Activated CD8-positive, alpha-beta memory T cell treated with anti-CD3 and anti-CD28 coated beads, Interleukin-2, amount 50 U/mL, for 24 hours (primary cell): ENCODE results near the gene NCS1.
"Not testable (repeated sequence)": the region's sequence is repeated elsewhere in the genome, so short reads cannot be mapped to it uniquely, and the experiment has no call there.

ENCODE experiments used
- DNase-seq: peaks from one replicate; pipeline ENCODE4 v3.0.0-alpha.2; 2020; ENCODE audit errors: extremely low read depth

The NCS1 gene

DNA sequence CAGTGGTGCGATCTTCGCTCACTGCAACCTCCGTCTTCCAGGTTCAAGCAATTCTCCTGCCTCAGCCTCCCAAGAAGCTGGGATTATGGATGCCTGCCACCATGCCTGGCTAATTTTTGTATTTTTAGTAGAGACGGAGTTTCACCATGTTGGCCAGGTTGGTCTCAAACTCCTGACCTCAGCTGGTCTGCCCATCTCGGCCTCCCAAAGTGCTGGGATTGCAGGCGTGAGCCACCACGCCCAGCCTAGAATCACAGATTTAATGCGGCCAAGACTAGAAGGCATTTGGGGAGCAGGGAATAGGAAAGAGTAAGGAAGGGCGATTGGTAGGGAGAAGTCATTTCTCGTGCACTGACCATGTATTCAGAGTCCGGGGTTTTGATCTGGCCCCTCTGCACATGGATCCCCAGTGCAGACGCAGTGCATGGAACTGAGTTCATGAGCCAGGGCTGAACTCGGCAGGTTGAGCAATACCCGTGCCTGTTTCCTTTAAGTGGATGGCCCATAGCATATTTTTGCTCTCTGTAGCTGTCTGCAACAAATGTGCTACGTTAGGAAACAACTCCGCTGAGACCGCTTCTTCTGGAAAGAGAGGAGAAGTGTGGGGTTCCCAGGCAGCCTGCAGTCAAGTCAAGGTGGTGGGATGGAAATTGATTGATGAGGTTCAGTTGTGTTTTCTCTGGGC is 90.0 kb downstream of the NCS1 start:
- DNase-seq = no peak

DNA sequence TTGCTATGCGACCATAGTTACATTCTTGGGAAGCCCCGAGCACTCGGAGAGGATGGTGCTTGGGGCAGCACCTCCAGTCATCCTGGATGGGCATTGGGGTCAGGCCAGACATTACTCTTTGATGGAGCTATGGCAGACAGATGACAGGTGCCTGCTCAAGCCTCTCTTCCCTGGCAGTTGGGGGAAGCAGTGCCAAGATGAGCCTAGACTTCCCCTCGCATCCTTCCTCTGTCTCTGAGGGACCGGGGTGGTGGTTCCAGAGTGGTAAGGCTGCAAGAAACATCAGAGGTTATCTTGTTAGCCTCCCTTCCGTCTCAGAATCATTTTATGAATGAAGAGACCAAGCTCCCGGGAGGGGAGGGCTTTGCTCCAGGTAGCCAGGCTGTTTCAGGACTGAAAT is 90.6 kb downstream of the NCS1 start:
- no peak for DNase-seq

DNA sequence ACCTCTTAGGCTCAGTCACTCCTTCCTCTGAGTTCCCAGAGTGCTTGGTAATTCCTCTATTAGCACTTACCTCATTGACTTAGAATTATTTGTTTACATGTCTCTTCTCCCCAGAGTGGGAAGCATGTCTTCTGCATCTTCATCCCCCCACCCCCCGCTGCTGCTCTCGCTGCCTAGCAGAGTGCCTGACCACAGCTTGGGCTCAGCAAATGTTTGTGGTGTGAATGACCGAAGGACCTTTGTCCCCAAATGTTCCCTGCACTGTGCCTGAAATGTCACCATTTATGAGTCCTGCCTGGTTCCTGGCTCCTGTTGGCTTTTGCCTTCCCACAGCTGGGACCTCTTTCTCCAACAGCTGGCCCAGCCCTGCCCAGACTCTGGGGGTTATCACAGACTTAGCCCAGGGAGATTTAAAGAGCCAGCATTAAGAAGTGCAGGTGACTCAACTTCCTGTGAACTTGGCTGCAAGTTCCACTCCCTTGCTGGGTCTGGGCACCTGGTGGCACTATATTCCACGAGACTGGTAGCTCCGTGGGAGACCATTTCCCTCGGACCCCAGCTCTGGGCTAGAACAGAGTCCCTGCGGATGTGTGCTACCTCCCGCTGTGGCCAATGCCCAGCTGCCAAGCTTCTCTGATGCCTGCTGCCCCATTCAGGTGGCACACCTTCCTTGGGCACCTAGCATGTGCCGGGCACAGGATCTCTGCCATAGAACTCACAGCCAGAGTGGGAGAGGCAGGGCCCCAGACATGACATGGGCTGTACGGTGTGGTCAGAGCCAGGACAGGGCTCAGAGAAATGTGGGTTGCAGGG is 91.6 kb downstream of the NCS1 start:
- no peak for DNase-seq

DNA sequence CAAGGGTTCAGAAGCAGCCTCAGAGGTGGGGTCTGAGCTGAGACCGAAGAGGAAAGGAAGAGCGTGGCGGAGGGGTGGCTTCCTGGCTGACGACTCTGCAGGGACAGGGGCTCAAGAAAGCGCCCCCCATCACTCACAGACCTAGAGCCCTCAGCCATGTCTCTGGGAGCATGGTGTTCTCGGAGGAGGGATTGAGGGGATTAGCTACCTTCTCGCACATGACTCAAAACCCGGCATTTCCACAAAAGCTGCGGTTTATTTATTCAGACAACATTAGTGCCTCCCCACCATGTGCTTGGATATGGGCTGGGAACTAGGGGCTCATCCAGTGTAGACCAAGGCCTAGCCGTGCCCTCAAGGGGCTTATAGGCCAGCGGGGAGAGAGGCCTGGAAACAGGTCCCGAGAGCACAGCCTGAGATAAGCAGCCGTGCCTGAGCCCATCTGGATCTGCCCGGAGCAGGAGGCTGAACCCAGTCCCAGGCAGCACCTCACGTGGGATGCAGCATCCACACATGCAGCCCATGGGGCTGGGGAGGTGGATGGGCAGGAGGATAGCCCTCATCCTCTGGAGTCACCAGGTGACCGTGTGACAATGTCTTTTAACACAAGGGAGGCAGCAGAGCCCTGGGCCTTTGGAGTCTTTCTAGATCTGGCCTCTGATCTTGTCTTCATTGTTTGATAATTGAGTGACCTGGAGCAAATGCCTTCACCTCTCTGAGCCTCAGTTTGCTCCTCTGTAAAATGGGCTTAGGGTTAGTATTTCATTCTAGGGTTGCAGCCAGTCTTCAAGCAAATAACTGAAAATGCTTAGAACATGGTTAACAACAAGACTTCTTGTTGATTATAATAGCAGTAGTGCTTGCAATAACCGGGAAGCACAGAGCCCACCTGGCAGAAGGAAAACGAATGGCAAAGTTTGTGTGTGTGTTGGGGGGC is 92.5 kb downstream of the NCS1 start:
- no peak for DNase-seq

DNA sequence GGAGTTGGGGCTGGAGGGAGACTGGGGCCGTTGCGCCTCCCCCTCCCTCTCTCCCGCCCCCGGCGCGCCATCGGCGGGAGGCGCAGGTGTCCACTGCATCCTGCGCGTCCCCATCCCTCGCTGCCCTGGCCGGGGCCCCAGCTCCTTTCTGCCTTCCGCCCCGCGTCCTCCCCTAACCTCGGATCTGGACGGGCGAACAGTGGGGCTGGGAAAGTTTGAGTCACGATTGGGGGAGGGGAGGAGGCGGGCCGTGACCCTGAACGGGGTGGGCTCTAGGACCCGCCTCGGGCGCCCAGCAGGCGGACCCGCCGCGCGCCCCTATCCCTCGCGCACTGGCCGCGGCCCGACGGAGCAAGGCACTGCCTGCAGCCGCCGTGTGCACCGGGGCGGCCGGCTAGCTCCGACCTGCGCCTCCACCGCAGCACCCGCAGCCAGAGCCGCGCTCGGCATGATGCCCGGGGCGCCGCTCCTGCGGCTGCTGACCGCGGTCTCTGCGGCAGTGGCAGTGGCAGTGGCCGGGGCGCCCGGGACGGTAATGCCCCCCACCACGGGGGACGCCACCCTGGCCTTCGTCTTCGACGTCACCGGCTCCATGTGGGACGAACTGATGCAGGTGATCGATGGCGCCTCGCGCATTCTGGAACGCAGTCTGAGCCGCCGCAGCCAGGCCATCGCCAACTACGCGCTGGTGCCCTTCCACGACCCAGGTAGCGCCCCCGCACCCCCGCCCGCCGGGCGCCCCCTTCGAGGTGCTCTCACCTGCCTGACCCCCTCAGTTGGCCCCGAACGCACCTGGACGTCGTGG is 93.4 kb downstream of the NCS1 start, which contains the start of gene HMCN2:
TSS of gene HMCN2 (plus strand) at position 330 of the 805 bp plus-strand sequence. CDS start at position 449, 119 bp downstream.
- DNase-seq = no peak

DNA sequence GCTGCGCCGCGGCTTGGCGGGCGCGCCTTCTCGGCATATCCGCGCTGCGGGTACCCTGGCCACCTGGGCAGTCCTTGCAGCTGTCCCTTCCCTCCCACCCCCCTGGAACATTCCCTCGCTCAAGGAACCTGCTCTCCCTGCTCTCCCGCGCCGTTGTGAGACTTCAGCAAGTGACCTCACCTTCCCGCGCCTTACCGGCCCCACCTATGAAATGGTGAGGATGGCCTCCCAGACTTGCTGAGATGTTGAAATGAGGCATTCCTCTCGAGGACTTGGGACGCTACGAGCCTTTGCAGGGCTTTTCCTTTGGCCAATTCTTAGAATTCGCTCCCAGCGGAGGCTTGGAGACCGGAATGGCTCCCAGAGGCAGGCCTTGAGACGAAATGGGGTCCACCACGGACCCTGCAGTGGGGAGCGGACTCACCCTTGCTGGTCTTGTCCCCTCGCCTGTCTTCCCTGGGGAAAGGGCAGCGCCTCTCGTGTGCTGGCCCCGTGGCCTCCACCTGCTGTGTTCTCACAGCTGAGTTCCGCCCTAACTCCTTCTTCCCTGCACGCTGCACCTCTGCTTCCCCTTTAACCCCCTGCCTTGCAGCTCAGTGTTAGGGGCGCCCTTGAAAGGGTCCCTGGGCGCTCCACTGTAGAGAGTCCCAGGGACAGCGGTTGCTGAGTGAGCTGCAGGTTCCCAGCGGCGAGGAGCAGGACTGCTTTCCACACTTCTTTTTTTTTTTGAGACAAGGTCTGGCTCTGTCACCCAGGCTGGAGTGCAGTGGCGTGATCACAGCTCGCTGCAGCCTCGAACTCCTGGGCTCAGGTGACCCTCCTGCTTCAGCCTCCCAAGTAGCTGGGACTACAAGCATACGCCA is 94.3 kb downstream of the NCS1 start:
- no peak for DNase-seq

DNA sequence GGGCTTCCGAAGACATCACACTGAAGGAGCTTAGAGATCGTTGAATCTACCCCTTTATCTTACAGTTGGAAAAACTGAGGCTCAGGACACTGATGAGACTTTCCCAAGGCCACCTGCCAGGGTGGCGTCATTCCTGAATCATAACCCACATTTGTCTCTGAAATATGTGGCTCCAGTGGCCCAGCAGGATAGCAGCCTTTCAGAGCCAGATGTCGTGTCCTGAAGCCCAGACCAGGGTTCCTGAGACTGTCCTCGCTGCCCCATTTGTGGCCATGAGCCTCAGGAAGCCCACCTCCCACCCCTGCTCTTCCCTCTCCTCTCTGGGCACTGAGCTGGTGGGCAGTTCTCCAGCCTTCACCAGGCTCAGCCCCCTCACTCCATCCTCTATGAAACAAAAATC is 95.7 kb downstream of the NCS1 start:
- no peak for DNase-seq

DNA sequence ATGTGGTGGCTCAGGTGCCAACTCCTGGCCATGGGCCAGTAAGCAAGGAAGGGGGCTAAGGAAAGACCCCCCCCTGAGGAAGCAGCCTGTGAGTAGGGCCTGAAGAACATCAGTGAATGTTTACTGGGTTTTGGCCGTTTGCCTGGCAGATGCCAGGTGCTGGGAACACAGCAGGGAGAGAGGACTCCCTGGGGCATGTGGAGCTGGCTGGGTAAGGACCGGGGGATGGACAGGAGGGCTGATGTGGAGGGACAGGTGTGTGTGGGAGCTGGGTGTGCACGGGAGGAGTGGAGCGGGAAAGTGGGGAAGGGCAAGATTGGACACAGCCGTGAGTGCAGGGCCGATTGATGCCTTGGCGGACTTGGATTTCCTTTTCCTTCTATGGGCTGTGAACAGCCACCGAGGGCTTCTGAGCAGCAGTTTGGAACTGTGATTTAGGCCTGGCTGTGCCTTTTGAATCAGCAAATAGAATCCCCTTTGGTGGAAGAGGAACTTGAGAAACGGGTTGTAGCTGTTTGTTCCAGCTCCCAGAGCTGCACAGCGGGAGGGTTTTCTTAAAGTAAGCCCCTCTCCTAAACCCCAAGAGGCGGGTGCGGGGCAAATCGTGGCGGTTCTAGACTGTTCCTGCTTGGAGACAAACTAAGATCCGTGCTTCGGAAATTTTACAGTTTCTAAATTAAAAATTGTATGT is 96.5 kb downstream of the NCS1 start:
- DNase-seq = no peak

DNA sequence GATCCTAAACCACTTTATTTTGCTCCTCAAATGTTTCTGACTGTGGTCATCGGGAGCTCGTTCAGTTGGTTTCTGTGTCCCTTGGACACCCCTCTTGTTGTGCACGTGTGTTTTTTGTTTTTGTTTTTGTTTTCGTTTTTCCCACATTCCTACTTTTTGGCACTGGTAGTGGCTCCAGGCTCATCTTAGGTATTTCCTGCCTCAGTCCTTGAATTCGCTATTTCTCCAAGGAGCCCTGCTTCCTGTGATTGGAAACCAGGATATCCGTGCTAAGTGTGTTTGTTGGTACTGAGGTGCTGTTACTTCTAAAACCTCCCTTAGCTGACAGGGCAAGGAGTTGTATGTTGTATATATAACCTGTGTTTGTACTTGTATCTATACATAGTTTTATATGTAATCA is 99.3 kb downstream of the NCS1 start:
- no peak for DNase-seq

DNA sequence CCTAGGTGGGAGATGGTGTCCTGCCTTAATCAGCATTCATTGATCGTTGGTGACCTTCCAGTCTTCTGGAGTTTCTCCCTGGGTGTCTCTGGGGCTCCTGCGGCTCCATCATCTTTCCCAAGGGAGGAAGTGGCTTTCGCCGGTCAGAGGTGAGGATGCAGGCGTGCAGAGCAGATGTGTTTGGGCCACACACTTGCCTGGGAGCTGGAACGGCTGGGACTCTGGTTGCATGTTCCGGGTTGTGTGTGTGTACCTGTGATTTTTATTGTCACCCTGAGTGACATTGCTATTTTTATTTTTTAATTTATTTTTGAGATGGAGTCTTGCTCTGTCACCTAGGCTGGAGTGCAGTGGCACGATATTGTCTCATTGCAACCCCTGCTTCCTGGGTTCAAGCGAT is 103.0 kb downstream of the NCS1 start:
- DNase-seq = no peak

DNA sequence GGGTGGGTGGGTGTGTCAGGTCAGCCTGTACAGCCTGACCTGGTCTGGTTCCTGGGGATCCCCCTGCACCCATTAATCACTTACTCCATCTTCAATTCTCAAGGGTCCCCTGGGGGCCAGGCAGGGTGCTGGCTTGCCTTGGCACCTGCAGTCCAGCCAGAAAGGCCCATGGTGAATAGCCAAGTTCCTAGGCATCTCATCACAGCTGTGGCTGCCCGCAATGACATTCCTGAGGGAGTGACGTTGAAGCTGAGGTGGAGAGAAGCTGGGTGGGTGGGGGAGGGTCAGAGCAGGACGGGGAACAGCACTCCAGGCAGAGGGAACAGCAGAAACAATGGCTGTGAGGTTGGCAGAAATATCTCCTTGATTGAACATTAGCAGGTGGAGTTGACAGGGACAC is 103.9 kb downstream of the NCS1 start:
- DNase-seq = no peak

DNA sequence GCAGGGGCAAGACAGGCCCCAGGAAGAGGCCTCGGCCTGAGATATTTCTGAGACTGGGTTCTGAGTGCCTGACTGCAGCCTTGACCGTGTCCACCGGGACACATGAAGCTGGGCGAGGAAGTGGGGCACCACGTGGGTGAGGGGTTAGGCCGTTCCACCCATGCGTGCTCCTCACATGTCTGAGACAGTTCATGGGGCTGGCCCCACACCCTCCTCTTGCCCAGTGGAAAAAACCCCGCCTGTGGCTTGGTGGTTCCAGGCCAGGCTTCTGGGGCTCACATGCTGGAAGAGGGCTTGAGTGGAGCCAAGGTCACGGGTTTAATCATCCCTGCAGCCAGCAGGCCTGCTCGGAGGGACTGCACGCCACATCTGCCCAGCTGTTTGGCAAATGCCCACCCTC is 104.8 kb downstream of the NCS1 start:
- DNase-seq = no peak

DNA sequence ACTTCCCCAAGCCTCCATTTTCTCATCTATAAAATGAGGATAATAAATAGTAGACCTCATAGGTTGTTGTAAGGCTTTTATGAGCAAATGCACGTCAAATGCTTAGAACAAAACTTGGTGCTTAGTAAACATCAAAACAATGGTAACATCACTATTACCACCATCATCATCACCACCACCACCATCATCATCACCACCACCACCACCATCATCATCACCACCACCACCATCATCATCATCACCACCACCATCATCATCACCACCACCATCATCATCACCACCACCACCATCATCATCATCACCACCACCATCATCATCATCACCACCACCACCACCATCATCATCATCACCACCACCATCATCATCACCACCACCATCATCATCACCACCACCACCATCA is 105.3 kb downstream of the NCS1 start:
- not testable (repeated sequence) for DNase-seq

DNA sequence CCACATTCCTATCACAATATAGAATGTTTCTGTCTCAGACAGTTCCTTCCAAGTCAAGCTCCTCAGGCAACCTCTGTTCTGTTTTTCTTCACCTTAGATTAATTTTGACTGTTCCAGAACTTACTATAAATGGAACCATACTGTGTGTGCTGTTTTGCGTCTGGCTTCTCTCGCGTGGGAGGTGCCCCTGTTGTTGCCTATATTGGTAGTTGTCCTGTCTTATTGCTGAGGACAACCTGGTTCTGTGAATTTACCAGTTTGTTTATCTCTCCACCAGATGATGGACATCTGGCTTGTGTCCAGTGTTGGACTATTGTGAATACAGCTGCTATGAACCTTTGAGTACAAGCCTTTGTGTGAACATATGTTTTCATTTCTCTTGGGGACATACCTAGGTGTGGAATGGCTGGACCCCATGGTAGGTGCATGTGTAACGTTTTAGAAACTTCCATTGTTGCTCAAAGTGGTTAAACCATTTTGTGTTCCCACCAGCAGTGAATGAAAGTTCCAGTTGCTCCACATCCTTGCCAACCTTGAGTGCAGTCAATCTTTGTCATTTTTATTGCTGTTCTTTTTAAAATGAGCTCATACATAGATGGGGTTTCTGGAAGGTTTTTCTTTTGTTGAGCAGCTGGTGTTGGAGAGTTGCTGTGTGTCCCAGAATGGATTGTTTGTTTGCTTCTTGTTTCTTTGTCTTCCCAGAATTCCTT is 111.5 kb downstream of the NCS1 start:
- DNase-seq = no peak

DNA sequence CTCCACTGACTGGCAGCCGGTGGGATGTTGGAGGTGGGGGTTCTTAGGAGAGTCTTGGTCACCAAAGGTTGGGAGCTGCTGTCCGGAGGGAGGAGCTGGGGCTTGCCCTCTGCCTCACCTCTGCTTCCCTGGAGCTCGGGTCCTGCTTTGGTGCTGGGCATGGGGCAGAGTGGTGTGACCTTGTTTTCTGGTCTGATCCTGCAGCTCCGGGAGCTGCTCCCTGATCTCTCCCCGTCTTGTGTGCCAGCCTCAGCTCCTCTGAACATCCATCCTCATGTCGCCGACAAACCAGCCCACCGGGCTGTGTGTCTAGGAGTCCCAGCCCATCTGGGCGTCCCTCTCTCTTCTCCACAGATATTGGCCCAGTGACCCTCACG is 112.0 kb downstream of the NCS1 start:
- no peak for DNase-seq

DNA sequence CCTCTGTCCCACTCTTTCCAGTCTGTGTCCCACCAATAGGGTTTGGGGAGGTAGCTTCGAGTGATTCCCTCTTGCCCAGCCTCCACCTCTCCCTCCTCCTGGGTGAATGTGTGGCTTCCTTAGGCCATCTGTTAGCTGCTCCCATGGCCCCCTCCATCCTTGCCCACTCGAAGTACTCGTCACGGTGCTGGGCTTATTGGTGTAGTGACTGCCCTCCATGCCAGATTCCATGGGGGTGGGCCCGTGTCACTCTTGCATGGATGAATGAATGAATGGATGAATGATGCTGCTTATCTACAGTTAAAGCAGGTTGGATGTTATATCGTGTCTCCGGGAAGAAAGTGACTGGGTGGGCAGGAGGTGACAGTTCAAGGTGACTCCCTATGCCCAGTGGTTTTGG is 112.5 kb downstream of the NCS1 start:
- no peak for DNase-seq

DNA sequence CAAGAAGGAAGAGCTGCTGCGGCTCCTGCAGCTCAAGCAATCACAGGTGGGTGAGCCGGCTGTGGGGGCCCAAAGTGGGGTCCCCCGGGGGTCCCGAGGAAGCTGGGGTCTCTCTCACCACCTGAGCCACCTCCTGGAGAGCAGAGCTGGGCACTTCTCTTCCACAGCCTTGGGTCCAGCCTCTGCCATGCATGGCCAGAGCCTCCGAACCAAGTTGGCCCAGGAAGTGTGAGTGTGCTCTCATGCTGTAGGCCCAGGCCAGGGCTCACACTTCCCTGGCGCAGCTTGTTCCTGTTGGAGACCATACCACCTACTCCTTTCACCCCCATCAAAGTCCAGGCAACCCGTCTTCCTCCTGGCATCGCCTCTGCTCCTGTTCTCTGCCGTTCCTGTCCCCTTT is 113.1 kb downstream of the NCS1 start:
- no peak for DNase-seq

DNA sequence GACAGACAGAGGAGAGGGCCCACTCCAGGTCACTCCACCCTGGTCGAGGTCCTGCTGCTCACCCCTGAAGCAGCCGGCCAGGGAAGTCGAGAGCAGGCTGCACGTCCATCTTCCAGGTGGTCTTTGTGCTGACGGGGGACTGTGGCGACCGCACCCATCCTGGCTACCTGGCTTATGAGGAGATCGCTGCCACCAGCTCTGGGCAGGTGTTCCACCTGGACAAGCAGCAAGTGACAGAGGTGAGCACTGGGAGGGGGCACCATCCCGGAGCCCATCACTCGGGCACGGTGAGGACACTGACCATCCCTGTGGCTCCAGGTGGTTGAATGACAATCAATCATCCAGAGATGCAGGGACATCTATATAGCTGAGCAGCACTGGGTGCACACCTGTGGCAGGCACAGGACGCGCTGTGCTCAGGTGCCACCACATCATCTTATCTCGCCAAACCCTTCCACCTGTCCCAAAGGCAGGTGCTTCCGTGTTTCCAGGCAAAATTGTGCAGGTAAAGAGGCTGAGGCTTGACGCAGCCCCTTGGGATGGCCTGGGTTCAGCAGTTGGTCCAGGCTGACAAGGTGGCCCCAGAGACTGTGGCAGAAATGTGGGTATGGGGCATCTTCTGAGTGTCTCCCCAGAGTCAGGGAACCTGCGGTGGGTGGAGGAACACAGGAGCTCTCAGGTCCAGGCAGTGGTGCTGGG is 114.0 kb downstream of the NCS1 start:
- no peak for DNase-seq
